IMR-90 (cell line): ENCODE data around the gene FADS2. TPM values are rescaled to one million over a fixed set of nuclear protein-coding genes. Genes with fewer than 3 reads are reported as not detected.

ENCODE experiments used
- ATAC-seq: fragments of 200-7000 bp; cut with Tn5 transposase; 2 replicates; pipeline ENCODE4 v1.9.1; 2020; ENCODE audit warnings: low read depth, mild to moderate bottlenecking, moderate library complexity
- BruUV-seq: library from RNA; stranded (reverse); fragments of 400-500 nt; replicated peaks from 2 replicates; lab custom pipeline; 2021; lab: Mats Ljungman, UMichigan
- CTCF ChIA-PET: fragments of 300-600 bp; formaldehyde crosslinking; extraction: SDS; loops from one replicate; lab custom pipeline; 2021; ENCODE audit warnings: antibody characterized with exemption; lab: Yijun Ruan, JAX
- POLR2A ChIA-PET: fragments of 300-600 bp; sonication (Branson Sonifier 250); formaldehyde crosslinking; loops from one replicate; lab custom pipeline; 2022; ENCODE audit warnings: antibody characterized with exemption; ENCODE audit not compliant: unreplicated experiment; lab: Charles Lee
- DNase-seq: peaks from one replicate; pipeline ENCODE4 v3.0.0; 2013
- H2AFZ ChIP-seq: replicated peaks from 2 replicates; pipeline ENCODE3; 2013; ENCODE audit warnings: low read length, mild to moderate bottlenecking; ENCODE audit not compliant: poor library complexity
- H2AK5ac ChIP-seq: 2 replicates; pipeline ENCODE4 v1.6.1; 2013; ENCODE audit warnings: low read depth, low read length, inconsistent platforms
- H2AK9ac ChIP-seq: replicated peaks from 2 replicates; pipeline ENCODE3; 2013; ENCODE audit warnings: mild to moderate bottlenecking, low read depth, low read length, moderate library complexity; ENCODE audit not compliant: poor library complexity
- H2BK120ac ChIP-seq: 2 replicates; pipeline ENCODE4 v1.6.1; 2013; ENCODE audit warnings: low read depth, low read length, inconsistent platforms
- H2BK15ac ChIP-seq: 3 replicates; pipeline ENCODE4 v1.6.1; 2013; ENCODE audit warnings: low read depth, low read length, inconsistent platforms
- H2BK20ac ChIP-seq: 2 replicates; pipeline ENCODE4 v1.6.1; 2013; ENCODE audit warnings: low read depth, mild to moderate bottlenecking, inconsistent platforms, low read length, moderate library complexity
- H2BK5ac ChIP-seq: 2 replicates; pipeline ENCODE4 v1.6.1; 2013; ENCODE audit warnings: mild to moderate bottlenecking, low read depth, low read length, inconsistent platforms; ENCODE audit not compliant: poor library complexity, severe bottlenecking
- H3K14ac ChIP-seq: replicated peaks from 2 replicates; pipeline ENCODE4 v1.6.1; 2013; ENCODE audit warnings: low read depth, low read length, inconsistent platforms
- H3K18ac ChIP-seq: 2 replicates; pipeline ENCODE4 v1.6.1; 2013; ENCODE audit warnings: low read depth, low read length, control low read depth
- H3K23ac ChIP-seq: 2 replicates; pipeline ENCODE4 v1.6.1; 2013; ENCODE audit warnings: low read depth, low read length, inconsistent platforms
- H3K27ac ChIP-seq: 2 replicates; pipeline ENCODE4 v1.5.1; 2013; ENCODE audit warnings: mild to moderate bottlenecking, control low read depth, low read length; ENCODE audit not compliant: insufficient read depth
- H3K27me3 ChIP-seq: 2 replicates; pipeline ENCODE4 v1.6.1; 2013; ENCODE audit warnings: low read length; ENCODE audit not compliant: control insufficient read depth, insufficient read depth
- H3K36me3 ChIP-seq: 2 replicates; pipeline ENCODE4 v1.6.1; 2013; ENCODE audit warnings: low read length, mixed read lengths; ENCODE audit not compliant: control insufficient read depth, insufficient read depth
- H3K4ac ChIP-seq: 2 replicates; pipeline ENCODE4 v1.6.1; 2013; ENCODE audit warnings: low read depth, low read length, inconsistent platforms
- H3K4me1 ChIP-seq: 2 replicates; pipeline ENCODE4 v1.6.1; 2013; ENCODE audit warnings: low read length, mixed read lengths; ENCODE audit not compliant: control insufficient read depth, insufficient read depth
- H3K4me2 ChIP-seq: 2 replicates; pipeline ENCODE4 v1.6.1; 2013; ENCODE audit warnings: low read depth, mild to moderate bottlenecking, control low read depth, low read length, moderate library complexity
- H3K4me3 ChIP-seq: 2 replicates; pipeline ENCODE4 v1.5.1; 2013; ENCODE audit warnings: low read depth, mild to moderate bottlenecking, control low read depth, low read length, moderate library complexity; ENCODE audit not compliant: insufficient read depth
- H3K56ac ChIP-seq: 2 replicates; pipeline ENCODE4 v1.6.1; 2013; ENCODE audit warnings: low read length, inconsistent platforms; ENCODE audit not compliant: insufficient read depth; ENCODE audit errors: extremely low read depth
- H3K79me1 ChIP-seq, 2 experiments: 2 replicates each; pipeline ENCODE4 v1.6.1; 2013; ENCODE audit warnings: low read length in 2 of 2, inconsistent platforms in 1 of 2, low read depth in 1 of 2
- H3K9ac ChIP-seq: 2 replicates; pipeline ENCODE4 v1.6.1; 2013; ENCODE audit warnings: low read depth, low read length, control low read depth
- H3K9me1 ChIP-seq: 2 replicates; pipeline ENCODE4 v1.6.1; 2013; ENCODE audit warnings: low read length, inconsistent platforms; ENCODE audit not compliant: insufficient read depth
- H3K9me3 ChIP-seq: 2 replicates; pipeline ENCODE4 v1.6.1; 2013; ENCODE audit warnings: low read length; ENCODE audit not compliant: control insufficient read depth, insufficient read depth
- H4K20me1 ChIP-seq: 2 replicates; pipeline ENCODE4 v1.6.1; 2013; ENCODE audit warnings: low read length, inconsistent platforms; ENCODE audit not compliant: insufficient read depth
- H4K5ac ChIP-seq: 2 replicates; pipeline ENCODE4 v1.6.1; 2013; ENCODE audit warnings: mild to moderate bottlenecking, low read depth, low read length, control low read depth
- H4K8ac ChIP-seq, 2 experiments: 2 replicates each; pipeline ENCODE4 v1.6.1; 2013; ENCODE audit warnings: low read depth in 2 of 2, low read length in 2 of 2, control low read depth in 1 of 2, inconsistent platforms in 1 of 2
- H4K91ac ChIP-seq: 2 replicates; pipeline ENCODE4 v1.6.1; 2013; ENCODE audit warnings: low read depth, low read length, inconsistent platforms; ENCODE audit not compliant: insufficient read depth
- BHLHE40 ChIP-seq: fragments of 150-350 bp; IDR thresholded peaks from 2 replicates; pipeline ENCODE4 v1.6.1; 2016; ENCODE audit warnings: mild to moderate bottlenecking, low read depth, low read length
- CHD1 ChIP-seq: IDR thresholded peaks from 2 replicates; pipeline ENCODE4 v1.6.1; 2012; ENCODE audit warnings: low read depth, low read length, improper control_type of control experiment
- CTCF ChIP-seq: conservative IDR thresholded peaks from 2 replicates; pipeline ENCODE4 v1.5.1; 2012; ENCODE audit warnings: mild to moderate bottlenecking, low read depth, low read length, improper control_type of control experiment
- ELK1 ChIP-seq: fragments of 150-350 bp; IDR thresholded peaks from 2 replicates; pipeline ENCODE4 v1.6.1; 2016; ENCODE audit warnings: low read depth, mild to moderate bottlenecking, low read length, moderate library complexity, borderline replicate concordance
- MAZ ChIP-seq: IDR thresholded peaks from 2 replicates; pipeline ENCODE4 v1.6.1; 2012; ENCODE audit warnings: low read depth, mild to moderate bottlenecking, low read length, improper control_type of control experiment, moderate library complexity, borderline replicate concordance
- MXI1 ChIP-seq: IDR thresholded peaks from 2 replicates; pipeline ENCODE4 v1.6.1; 2012; ENCODE audit warnings: low read depth, mild to moderate bottlenecking, low read length, moderate library complexity, borderline replicate concordance
- NFE2L2 ChIP-seq: fragments of 150-350 bp; IDR thresholded peaks from 2 replicates; pipeline ENCODE4 v1.6.1; 2016; ENCODE audit warnings: low read depth, mild to moderate bottlenecking, low read length
- POLR2A ChIP-seq: IDR thresholded peaks from 2 replicates; pipeline ENCODE4 v1.6.1; 2012; ENCODE audit warnings: mild to moderate bottlenecking, low read depth, low read length
- RAD21 ChIP-seq: IDR thresholded peaks from 2 replicates; pipeline ENCODE4 v1.6.1; 2012; ENCODE audit warnings: low read length, improper control_type of control experiment
- RCOR1 ChIP-seq: IDR thresholded peaks from 2 replicates; pipeline ENCODE4 v1.6.1; 2012; ENCODE audit warnings: mild to moderate bottlenecking, low read length, improper control_type of control experiment; ENCODE audit not compliant: insufficient replicate concordance
- RFX5 ChIP-seq: IDR thresholded peaks from 2 replicates; pipeline ENCODE4 v1.8.0; 2012; ENCODE audit warnings: low read depth, mild to moderate bottlenecking, low read length, moderate library complexity
- USF2 ChIP-seq: fragments of 150-350 bp; IDR thresholded peaks from 2 replicates; pipeline ENCODE4 v1.6.1; 2017; ENCODE audit warnings: mild to moderate bottlenecking, antibody characterized with exemption, low read length, low read depth
- WGBS, 2 experiments: methylation state at CpG; one replicate each; pipeline versions ENCODE4 v1.1.5 to v1.1.7; 2013; ENCODE audit warnings: missing lambda C conversion rate in 2 of 2; ENCODE audit not compliant: insufficient read length in 1 of 2; ENCODE audit errors: extremely low coverage in 2 of 2; 5-methylcytosine and 5-hydroxymethylcytosine counted together
- dilution Hi-C: fragments of 300-500 bp; cut with HindIII; formaldehyde crosslinking; loops from one replicate; pipeline ENCODE4 v1.14.3; 2018; ENCODE audit warnings: low sequenced_read_pairs; ENCODE audit not compliant: unreplicated experiment
- in situ Hi-C: fragments of 300-500 bp; cut with MboI; formaldehyde crosslinking; loops from 3 replicates; pipeline ENCODE4 v1.14.3; 2019; ENCODE audit warnings: low sequenced_read_pairs, inconsistent platforms, mixed read lengths
- intact Hi-C: fragments of 100-400 bp; cut with micrococcal nuclease; formaldehyde crosslinking; loops from 2 replicates; pipeline ENCODE4 v1.10.0; 2022
- polyA plus RNA-seq, 3 experiments: library from polyadenylated mRNA; depleted of rRNA; stranded (reverse); fragments of >200 nt; gene quantifications; 2 replicates each; pipeline ENCODE4 v1.2.3, GENCODE V29; 2012; ENCODE audit warnings: low replicate concordance in 1 of 3
- total RNA-seq: library from RNA; depleted of rRNA; stranded (reverse); fragments of >200 nt; gene quantifications from 2 replicates; pipeline ENCODE4 v1.2.3, GENCODE V29; 2012

FADS2 gene
- total and polyA plus RNA-seq, 2 of the 4 experiments (the other 2 are of a cell fraction): 33.3 to 88.4 TPM

- TF ChIP-seq MXI1: no peak
These were observed 83.8 kb downstream of the FADS2 start (continued) for GRCh38 chr11:61911701-61912529.

- POLR2A ChIA-PET: no interaction called here
- no TSS peak for BruUV-seq
- Histone ChIP-seq H3K4me1 (no peaks in the 10 kb centered on the region), H4K8ac (no peak overlapping the region), H3K36me3 (no peaks in the 10 kb centered on the region), H3K27me3 (peaks cover 4% of the 10 kb centered on the region; the same call in 1 of the 2 replicates), H3K14ac (no peak overlapping the region), H3K4me3 (no peak overlapping the region), H2BK120ac (no peak overlapping the region), H3K4me2 (no peak overlapping the region), H4K91ac (no peak overlapping the region), H3K9me1 (0 out of 2 replicates have a peak, but pooled peaks cover 4% of the 10 kb centered on the region), H4K20me1 (peaks cover 3% of the 10 kb centered on the region; the same call in 1 of the 2 replicates), H3K56ac (no peak overlapping the region), H2AFZ (no peak overlapping the region), H3K4ac (no peak overlapping the region), H2BK5ac (no peak overlapping the region), H3K27ac (no peak overlapping the region), H2AK5ac (no peak overlapping the region), H2BK15ac (no peak overlapping the region), H3K79me1 (0 out of 4 replicates have a peak, but pooled peaks cover 0 to 3% of the 10 kb centered on the region in 2 experiments), H2BK20ac (no peak overlapping the region), H2AK9ac (no peak overlapping the region), H3K23ac (no peak overlapping the region), H3K9me3 (no peaks in the 10 kb centered on the region), H3K18ac (no peak overlapping the region), H3K9ac (no peak overlapping the region), H4K5ac (no peak overlapping the region)
- WGBS, 2 experiments: 94% methylated on average over 3 of the region's 6 CpGs; no CpG with 5 or more reads in 1 of the 2 experiments
- CTCF ChIA-PET: no interaction called here
- ATAC-seq (no peak), DNase-seq (no peak)
- intact Hi-C loops: no loop called here
- in situ Hi-C loops: no loop called here
- dilution Hi-C loops: no loop called here
- TF ChIP-seq ELK1 (no peak), CHD1 (no peak), USF2 (no peak), MAZ (no peak), RFX5 (no peak), BHLHE40 (no peak), NFE2L2 (no peak), POLR2A (no peak), CTCF (no peak), MXI1 (no peak), RAD21 (no peak), RCOR1 (no peak)
These were observed 84.4 kb downstream of the FADS2 start for GRCh38 chr11:61912530-61912898.
